GM12865 (cell line): Measurements from ENCODE around the gene DAPK2.

ENCODE experiments used
- DNase-seq: peaks from one replicate; pipeline ENCODE4 v3.0.0; 2010; ENCODE audit warnings: low read depth
- H3K4me3 ChIP-seq: 2 replicates; pipeline ENCODE4 v1.5.1; 2011; ENCODE audit warnings: mild to moderate bottlenecking, low read depth, low read length, control low read depth
- CTCF ChIP-seq: IDR thresholded peaks from 2 replicates; pipeline ENCODE4 v1.5.1; 2011; ENCODE audit warnings: low read length, control low read depth, low read depth, inconsistent platforms; ENCODE audit not compliant: insufficient read depth; ENCODE audit errors: missing control alignments

The DAPK2 gene

GRCh38 chr15:64044300-64045100 lies 1.8 kb downstream of the DAPK2 start:
- peak; percentile 86 for DNase-seq
- H3K4me3 ChIP-seq = peak overlapping the region; percentile 66
- no peak for TF ChIP-seq CTCF

GRCh38 chr15:64038878-64039610 lies 7.2 kb downstream of the DAPK2 start:
- no peak for DNase-seq
- H3K4me3 ChIP-seq = no peak overlapping the region
- TF ChIP-seq CTCF = no peak

- H3K4me3 ChIP-seq = no peak overlapping the region
- DNase-seq = no peak
- no peak for TF ChIP-seq CTCF
Measured at GRCh38 chr15:64037966-64038365, 8.3 kb downstream of the DAPK2 start.

GRCh38 chr15:64037116-64037515 lies 9.2 kb downstream of the DAPK2 start:
- no peak for DNase-seq
- H3K4me3 ChIP-seq = no peak overlapping the region
- TF ChIP-seq CTCF = no peak

- TF ChIP-seq CTCF = no peak
- DNase-seq = no peak
- no peak overlapping the region for H3K4me3 ChIP-seq
Measured at GRCh38 chr15:64035525-64035924, 10.8 kb downstream of the DAPK2 start.

GRCh38 chr15:64034519-64034918 lies 11.8 kb downstream of the DAPK2 start:
- no peak overlapping the region for H3K4me3 ChIP-seq
- TF ChIP-seq CTCF = no peak
- no peak for DNase-seq
